Subcutaneous adipose tissue (tissue), 4 donors: ENCODE data around the gene COL7A1. TPM values are rescaled to one million over a fixed set of nuclear protein-coding genes. Genes with fewer than 3 reads are reported as not detected.

Experiments used
- total RNA-seq, 4 donors: library from RNA; depleted of rRNA; stranded (reverse); fragments of >200 nt; gene quantifications; one replicate each; pipeline ENCODE4 v1.1.0, GENCODE V29; 2016
- TF ChIP-seq, protein P1 (sequence below): fragments of 450-650 bp; IDR thresholded peaks from one replicate; pipeline ENCODE4 v1.5.1; 2016; ENCODE audit warnings: low read depth, mild to moderate bottlenecking, control low read depth, antibody characterized with exemption, moderate library complexity

COL7A1 gene
- total RNA-seq, 4 donors from 2014 or later: 0.16 to 1.5 (median 0.59) TPM

DNA sequence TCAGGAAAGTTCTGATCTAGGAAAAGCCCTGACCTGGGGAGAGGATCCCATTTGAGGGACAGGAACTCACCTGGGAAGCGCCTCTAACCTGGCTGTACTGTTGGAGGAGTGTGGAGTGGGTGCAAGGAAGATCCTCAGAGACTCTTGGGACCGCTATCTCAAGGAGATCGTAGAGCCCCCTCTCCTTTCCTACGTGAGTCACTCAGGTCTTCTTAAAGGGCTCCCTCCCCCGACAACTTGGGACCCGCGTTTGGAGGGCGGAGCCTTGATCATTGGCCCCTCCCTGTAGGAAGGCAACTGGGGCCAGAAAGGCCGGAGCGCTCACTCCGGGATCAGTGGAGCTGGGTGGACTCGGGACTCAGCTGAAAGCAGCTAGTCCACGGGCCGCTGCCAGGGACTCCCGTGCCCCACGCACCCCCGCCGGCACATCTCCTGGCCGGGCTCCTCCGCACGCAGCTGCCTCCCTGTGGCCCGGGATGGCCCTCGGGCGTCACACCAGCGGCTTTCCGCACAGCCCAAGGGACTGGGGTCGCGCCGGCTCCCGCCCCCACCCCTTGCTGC is 39.6 kb upstream of the COL7A1 start:
- TF ChIP-seq, protein P1, sequence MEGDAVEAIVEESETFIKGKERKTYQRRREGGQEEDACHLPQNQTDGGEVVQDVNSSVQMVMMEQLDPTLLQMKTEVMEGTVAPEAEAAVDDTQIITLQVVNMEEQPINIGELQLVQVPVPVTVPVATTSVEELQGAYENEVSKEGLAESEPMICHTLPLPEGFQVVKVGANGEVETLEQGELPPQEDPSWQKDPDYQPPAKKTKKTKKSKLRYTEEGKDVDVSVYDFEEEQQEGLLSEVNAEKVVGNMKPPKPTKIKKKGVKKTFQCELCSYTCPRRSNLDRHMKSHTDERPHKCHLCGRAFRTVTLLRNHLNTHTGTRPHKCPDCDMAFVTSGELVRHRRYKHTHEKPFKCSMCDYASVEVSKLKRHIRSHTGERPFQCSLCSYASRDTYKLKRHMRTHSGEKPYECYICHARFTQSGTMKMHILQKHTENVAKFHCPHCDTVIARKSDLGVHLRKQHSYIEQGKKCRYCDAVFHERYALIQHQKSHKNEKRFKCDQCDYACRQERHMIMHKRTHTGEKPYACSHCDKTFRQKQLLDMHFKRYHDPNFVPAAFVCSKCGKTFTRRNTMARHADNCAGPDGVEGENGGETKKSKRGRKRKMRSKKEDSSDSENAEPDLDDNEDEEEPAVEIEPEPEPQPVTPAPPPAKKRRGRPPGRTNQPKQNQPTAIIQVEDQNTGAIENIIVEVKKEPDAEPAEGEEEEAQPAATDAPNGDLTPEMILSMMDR: no peak

- TF ChIP-seq, protein P1: no peak
These were observed 38.6 kb upstream of the COL7A1 start for GRCh38 chr3:48633743-48634142.

DNA sequence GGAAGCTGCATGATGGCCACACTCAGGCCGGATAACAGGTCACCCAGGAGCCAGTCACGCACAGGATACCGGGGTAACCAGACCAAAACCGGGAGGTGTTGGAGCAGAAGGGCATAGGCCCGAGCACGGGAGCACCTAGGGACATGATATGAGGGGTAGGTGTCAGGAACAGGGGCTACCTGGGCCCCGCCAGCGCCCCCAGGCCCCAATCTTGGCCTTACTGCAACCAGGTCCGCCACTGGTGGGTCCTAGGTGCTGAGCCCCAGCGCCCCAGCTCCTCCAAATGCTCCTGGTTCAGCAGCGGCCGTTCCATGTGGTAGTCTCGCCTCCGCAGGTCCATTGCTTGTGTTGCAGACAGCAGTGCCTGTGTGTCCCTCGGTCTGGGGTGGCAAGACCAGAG is 38.1 kb upstream of the COL7A1 start:
- TF ChIP-seq, protein P1: no peak

GRCh38 chr3:48631516-48632448 is 36.7 kb upstream of the COL7A1 start:
- TF ChIP-seq, protein P1: no peak

- TF ChIP-seq, protein P1: no peak
These were observed 35.7 kb upstream of the COL7A1 start for GRCh38 chr3:48630833-48631232.

GRCh38 chr3:48630407-48630806 is 35.3 kb upstream of the COL7A1 start:
- TF ChIP-seq, protein P1: no peak

DNA sequence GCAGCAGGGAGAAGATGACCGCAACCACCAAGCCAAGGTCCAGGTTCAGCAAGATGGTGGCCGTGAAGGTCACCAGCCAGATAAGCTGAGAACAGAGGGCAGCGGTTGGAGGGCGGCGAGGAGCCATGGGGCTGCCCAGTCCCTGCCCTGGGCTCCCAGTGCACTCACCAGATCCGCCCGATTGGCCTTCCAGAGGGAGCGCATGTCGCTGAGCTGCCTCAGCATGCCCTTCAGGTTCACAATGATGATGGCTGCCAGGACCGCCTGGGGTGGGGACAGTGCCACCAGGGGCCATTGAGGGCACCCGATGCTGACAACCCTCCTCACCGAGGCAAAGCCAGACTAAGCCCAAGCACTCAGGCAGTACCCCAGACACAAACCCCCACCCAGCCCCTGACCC is 34.8 kb upstream of the COL7A1 start:
- TF ChIP-seq, protein P1: no peak
